Thyroid gland (tissue), 4 donors: ENCODE results near the gene TMEM259. TPM values are rescaled to one million over a fixed set of nuclear protein-coding genes. Genes with fewer than 3 reads are reported as not detected.
A peak's percentile ranks its signal among the peaks of the same experiment; 100 is the strongest.

Experiments used
- DNase-seq, 2 donors: peaks; one replicate each; pipeline ENCODE4 v3.0.0-alpha.2; 2019
- H3K27ac ChIP-seq, 3 donors: fragments of 200-600 bp; sonication (generic); 1 replicate in 2 of 3; 2 replicates in 1 of 3; pipeline ENCODE4 v1.5.1; 2016 to 2019; ENCODE audit warnings: mild to moderate bottlenecking in 1 of 3, moderate library complexity in 1 of 3
- H3K27me3 ChIP-seq: fragments of 200-600 bp; sonication (generic); one replicate; pipeline ENCODE4 v1.5.1; 2019
- H3K36me3 ChIP-seq, 2 donors: fragments of 200-600 bp; sonication (generic); one replicate each; pipeline ENCODE4 v1.5.1; 2016 to 2019
- H3K4me1 ChIP-seq, 2 donors: fragments of 200-600 bp; sonication (generic); one replicate each; pipeline ENCODE4 v1.5.1; 2017 to 2019
- H3K4me3 ChIP-seq, 3 donors: fragments of 200-600 bp; sonication (generic); replicated peaks in 1 of 3; 1 replicate in 2 of 3; 2 replicates in 1 of 3; pipeline ENCODE4 v1.5.1; 2016; ENCODE audit warnings: mild to moderate bottlenecking in 1 of 3
- H3K9me3 ChIP-seq: fragments of 200-600 bp; sonication (generic); one replicate; pipeline ENCODE4 v1.5.1; 2017
- POLR2A ChIP-seq, 2 donors: fragments of 450-650 bp; IDR thresholded peaks; one replicate each; pipeline ENCODE4 v1.6.1; 2017; ENCODE audit warnings: antibody characterized with exemption in 2 of 2, mild to moderate bottlenecking in 2 of 2, moderate library complexity in 1 of 2
- WGBS, 2 donors: methylation state at CpG; one replicate each; pipeline ENCODE4 v1.1.5; 2017; 5-methylcytosine and 5-hydroxymethylcytosine counted together
- intact Hi-C: fragments of 100-400 bp; cut with DNase I; formaldehyde crosslinking; loops from one replicate; pipeline ENCODE4 v1.15.1; 2023
- total RNA-seq, 4 donors: library from RNA; depleted of rRNA; stranded (reverse); fragments of >200 nt; gene quantifications; one replicate each; pipeline ENCODE4 v1.2.3, GENCODE V29; 2016
- TF ChIP-seq, protein P1 (sequence below), 6 experiments: fragments of 200-600 bp in 3 of 6; fragments of 450-650 bp in 3 of 6; sonication (generic) in 3 of 6; IDR thresholded peaks; one replicate each; pipeline ENCODE4 v1.5.1; 2016 to 2019; ENCODE audit warnings: antibody characterized with exemption in 6 of 6, mild to moderate bottlenecking in 2 of 6, inconsistent platforms in 1 of 6, moderate library complexity in 1 of 6

Gene TMEM259
- total RNA-seq, 4 donors from 2014 or later, result 162 to 238 (median 192) TPM

DNA sequence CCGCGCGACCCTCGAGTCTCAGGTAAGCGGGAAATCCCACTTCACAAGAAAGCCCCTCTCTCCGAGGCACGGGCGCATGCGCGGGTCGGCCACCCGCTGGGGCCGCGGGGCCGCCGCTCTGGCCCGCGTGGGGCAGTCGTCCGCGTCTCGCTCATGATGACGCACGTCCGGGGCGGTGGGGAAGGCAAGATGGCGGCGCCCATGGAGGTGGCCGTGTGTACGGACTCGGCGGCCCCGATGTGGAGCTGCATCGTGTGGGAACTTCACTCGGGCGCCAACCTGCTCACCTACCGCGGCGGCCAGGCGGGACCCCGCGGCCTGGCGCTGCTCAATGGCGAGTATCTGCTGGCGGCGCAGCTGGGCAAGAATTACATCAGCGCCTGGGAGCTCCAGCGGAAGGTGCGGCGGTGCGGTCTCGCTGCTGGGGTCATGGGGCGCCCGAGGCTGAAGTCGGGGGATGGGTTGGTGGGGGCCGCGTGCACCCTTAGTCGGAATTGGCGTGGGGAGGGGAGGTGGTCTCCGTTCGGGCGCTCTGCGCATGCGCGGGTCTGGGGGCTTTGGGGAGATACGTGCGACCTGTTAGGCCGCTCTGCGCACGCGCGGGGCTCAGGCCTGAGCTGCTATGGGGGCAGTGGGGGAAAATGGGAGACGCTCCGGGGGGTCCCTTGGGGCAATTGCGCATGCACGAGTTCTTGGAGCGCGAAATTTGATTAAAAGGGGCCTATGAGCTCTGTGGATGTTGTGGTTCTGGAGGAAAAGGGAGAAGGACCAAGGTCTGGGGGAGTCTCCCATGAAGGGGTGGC, 36.6 kb downstream of the TMEM259 start, which contains the start of gene WDR18:
TSS of gene WDR18 (plus strand) at position 181 of the 803 bp plus-strand sequence. CDS start at position 190, 9 bp downstream.
- H3K9me3 ChIP-seq, result no peaks in the 10 kb centered on the region
- peak within 1 kb of the TSS; percentile 51 to 98 (median 97) for H3K4me3 ChIP-seq
- TF ChIP-seq, protein P1, sequence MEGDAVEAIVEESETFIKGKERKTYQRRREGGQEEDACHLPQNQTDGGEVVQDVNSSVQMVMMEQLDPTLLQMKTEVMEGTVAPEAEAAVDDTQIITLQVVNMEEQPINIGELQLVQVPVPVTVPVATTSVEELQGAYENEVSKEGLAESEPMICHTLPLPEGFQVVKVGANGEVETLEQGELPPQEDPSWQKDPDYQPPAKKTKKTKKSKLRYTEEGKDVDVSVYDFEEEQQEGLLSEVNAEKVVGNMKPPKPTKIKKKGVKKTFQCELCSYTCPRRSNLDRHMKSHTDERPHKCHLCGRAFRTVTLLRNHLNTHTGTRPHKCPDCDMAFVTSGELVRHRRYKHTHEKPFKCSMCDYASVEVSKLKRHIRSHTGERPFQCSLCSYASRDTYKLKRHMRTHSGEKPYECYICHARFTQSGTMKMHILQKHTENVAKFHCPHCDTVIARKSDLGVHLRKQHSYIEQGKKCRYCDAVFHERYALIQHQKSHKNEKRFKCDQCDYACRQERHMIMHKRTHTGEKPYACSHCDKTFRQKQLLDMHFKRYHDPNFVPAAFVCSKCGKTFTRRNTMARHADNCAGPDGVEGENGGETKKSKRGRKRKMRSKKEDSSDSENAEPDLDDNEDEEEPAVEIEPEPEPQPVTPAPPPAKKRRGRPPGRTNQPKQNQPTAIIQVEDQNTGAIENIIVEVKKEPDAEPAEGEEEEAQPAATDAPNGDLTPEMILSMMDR (IDR thresholded peaks at IDR 0.05), result peak in 3 of 6 experiments; percentile 30 to 40 (median 37)
- peak in 1 of 2 donors; percentile 70 for TF ChIP-seq POLR2A (IDR thresholded peaks at IDR 0.05)
- peak within 1 kb of the TSS; percentile 77 to 87 (median 82) for H3K27ac ChIP-seq
- H3K27me3 ChIP-seq, result no peaks in the 10 kb centered on the region
- intact Hi-C loops, result loop anchor here (5.0 kb wide), 2 partner anchors 122 to 212 kb away; no protein-coding TSS in a partner anchor
- peaks cover 10 to 20% of the 10 kb centered on the region in 2 donors for H3K4me1 ChIP-seq
- peak; percentile 94 to 96 for DNase-seq
- WGBS, 2 donors, result 0 to 2% methylated on average over 18 to 30 of the region's 78 CpGs
- H3K36me3 ChIP-seq, result peaks cover 0 to 9% of the 10 kb centered on the region in 2 donors

DNA sequence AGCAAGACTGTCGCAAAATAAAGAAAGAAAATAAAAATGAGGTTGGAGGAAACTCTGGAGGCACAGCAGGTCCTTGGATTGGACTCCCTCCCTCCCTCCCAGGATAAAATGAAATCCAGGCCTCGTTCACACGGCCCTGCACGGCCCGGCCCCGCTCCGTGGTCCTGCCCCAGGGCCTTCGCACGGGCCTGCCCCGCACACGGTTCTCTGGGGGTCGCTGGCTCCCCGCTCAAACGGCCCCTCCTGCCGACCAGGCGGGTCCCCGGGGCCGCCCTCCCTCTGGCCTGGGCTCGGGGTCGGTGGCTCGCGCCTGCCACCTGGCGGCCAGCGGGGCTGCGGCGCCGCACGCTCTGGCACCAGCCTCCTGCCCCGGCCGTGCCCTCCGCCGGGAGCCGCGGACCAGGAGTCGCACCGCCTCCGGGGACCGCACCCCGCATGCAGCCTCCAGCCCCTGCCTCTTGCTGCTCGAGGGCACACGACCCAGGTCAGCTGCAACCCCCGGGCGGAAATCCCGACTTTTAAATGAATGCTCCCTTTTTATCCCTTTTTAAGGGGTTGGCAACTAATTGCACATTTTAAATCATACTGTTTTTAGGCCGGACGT, 38.3 kb downstream of the TMEM259 start:
- Histone ChIP-seq H3K27ac (peak overlapping the region in 1 of 3 donors; percentile 30), H3K27me3 (no peaks in the 10 kb centered on the region), H3K36me3 (peaks cover 0 to 9% of the 10 kb centered on the region in 2 donors), H3K4me3 (peak overlapping the region in 1 of 3 donors; percentile 3), H3K9me3 (no peaks in the 10 kb centered on the region), H3K4me1 (peaks cover 10 to 20% of the 10 kb centered on the region in 2 donors)
- peak; percentile 63 to 66 for DNase-seq
- WGBS, 2 donors, result 2 to 3% methylated on average over 16 to 17 of the region's 46 CpGs
- intact Hi-C loops, result loop anchor here (2.0 to 5.0 kb wide), 3 partner anchors 62 to 210 kb away; no protein-coding TSS in a partner anchor
- TF ChIP-seq, protein P1 (IDR thresholded peaks at IDR 0.05), result peak; percentile 19 to 99 (median 91)
- no peak for TF ChIP-seq POLR2A (IDR thresholded peaks at IDR 0.05)

DNA sequence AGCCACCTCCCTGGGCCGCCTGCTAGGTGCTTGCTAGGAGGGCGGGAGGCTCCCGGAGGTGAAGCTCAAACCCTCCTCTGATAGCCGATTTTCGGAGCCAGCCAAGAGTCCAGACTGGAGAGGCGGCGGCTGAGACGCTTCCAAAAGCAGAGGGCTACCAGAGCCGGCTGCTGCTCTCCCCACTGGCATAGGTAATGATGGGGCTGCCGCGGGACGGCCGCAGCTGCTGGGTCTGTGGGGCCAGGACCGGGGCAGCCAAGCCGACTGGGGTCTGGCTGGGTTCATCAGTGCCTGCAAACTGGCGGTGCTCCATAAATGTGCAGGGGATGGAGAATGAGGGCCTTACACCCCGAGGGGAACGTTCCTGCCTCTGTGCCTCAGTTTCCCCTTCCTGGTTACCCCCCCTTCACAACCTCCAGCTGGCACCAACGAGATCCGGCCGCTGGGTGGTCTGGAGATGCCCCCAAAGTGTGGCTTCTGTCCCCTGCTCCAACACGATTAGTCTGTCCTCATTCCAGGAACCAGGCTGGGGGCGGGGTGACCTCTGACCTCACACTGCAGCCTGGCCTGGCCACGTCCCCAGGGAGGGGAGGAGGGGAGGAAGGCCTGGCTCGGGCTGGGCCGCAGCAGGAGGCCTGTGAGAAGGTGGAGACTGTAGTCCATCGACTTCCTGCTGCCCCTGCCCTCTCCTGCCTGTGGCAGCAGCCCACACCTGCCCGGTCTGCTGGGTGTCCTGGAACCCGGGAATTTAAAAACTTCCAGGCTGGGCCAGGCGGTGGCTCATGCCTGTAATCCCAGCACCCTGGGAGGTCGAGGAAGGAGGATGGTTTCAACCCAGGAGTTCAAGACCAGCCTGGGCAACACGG, 40.6 kb downstream of the TMEM259 start:
- Histone ChIP-seq H3K36me3 (no peaks in the 10 kb centered on the region), H3K27ac (no peak overlapping the region), H3K4me3 (no peak overlapping the region), H3K27me3 (no peaks in the 10 kb centered on the region), H3K4me1 (peaks cover 10 to 20% of the 10 kb centered on the region in 2 donors), H3K9me3 (no peaks in the 10 kb centered on the region)
- no peak for TF ChIP-seq POLR2A (IDR thresholded peaks at IDR 0.05)
- TF ChIP-seq, protein P1 (IDR thresholded peaks at IDR 0.05), result no peak
- DNase-seq, result no peak
- intact Hi-C loops, result loop anchor here (5.0 kb wide), 2 partner anchors 118 to 208 kb away; no protein-coding TSS in a partner anchor
- WGBS, 2 donors, result 51 to 55% methylated on average over 12 to 15 of the region's 32 CpGs

DNA sequence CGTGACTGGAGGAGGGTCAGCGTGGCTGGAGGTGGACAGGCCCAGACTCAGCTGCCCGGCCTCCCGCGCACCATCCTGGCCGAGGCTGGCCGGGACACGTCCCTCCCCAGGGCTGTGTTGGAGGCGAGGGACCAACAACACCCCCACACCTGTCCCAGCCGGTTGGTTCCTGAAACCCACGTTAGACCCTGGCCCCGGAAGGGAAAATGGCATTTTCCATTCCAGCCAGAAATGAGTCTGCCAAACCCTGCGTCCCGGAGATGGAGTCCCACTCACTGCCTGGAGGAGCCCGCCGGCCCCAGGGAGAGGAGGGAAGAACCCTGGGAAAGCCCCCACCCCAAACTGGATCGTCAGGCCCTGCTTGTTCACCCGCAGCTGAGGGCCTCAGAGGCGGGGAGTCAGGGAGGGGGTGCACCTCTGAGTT, 41.6 kb downstream of the TMEM259 start:
- Histone ChIP-seq H3K9me3 (no peaks in the 10 kb centered on the region), H3K36me3 (no peaks in the 10 kb centered on the region), H3K27me3 (no peaks in the 10 kb centered on the region), H3K4me1 (peaks cover 4 to 13% of the 10 kb centered on the region in 2 donors), H3K4me3 (no peak overlapping the region), H3K27ac (no peak overlapping the region)
- no peak for TF ChIP-seq POLR2A (IDR thresholded peaks at IDR 0.05)
- TF ChIP-seq, protein P1 (IDR thresholded peaks at IDR 0.05), result no peak
- no peak for DNase-seq
- 42 to 46% methylated on average over 8 to 13 of the region's 19 CpGs for WGBS, 2 donors
- intact Hi-C loops, result no loop called here
